RPMI8226 (cell line): ENCODE data around the gene RAC3.

Experiments used
- DNase-seq: peaks from one replicate; pipeline ENCODE4 v3.0.0-alpha.2; 2015

RAC3 gene

DNA sequence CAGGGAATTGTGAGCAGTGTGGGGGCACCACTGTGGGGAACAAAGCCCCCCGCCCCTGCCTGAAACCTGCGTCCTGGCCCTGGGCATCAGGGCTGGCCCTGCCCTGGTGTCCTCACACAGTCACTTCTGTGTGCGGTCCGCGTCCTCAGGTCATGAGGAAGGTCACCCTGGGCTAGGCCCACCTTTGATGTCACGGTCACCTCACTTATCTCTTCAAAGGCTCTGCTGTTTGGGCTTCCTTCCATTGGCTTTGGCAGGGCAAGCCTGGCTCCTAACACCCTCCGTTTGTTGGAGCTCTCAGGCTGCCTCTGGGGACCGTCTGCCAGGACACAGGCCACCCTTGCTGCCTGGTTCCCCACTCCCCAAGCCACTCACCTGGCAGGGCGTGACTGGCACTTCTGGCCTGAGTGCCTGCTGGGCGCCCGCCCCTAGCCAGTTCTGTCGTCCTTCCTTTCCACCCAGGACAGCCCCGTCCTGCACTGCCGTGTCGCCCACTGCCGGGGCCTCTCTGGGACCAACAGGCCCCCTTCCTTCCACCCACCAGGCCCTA, 17.6 kb upstream of the RAC3 start:
- DNase-seq: no peak

DNA sequence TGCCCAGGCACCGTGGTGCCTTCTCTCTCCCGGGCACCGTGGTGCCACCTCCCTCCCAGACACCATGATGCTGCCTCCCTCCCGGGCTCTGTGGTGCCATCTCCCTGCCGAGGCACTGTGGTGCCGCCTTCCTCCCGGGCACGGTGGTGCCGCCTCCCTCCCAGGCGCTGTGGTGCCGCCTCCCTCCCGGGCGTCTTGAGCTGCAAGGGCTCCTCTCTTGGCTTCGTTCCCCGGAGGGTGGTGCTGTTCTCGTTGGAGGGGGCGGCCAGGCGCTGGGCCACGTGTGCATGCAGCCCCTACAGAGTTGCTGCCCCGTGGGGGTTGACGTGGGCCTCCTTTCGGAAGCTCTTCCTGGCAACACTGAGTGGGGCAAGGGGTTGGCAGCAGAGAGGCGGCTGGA, 17.0 kb upstream of the RAC3 start:
- DNase-seq: peak; percentile 42

DNA sequence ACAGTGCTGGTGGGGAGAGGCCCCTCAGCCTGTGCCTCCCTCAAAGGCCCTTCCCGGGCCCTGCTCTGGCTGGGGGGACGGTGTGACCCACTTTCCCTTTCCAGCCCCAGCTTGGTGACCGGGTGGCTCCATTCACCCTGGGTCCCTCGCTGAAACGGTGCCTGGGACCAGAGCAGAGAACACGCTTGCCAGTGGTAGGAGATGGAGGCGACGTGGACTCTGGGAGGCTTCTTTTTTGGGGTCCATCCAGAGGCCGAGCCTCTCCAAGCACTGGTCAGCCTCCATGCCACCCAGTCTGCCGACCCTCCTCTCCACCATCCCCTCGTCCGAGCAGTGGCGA, 16.5 kb upstream of the RAC3 start:
- DNase-seq: no peak

DNA sequence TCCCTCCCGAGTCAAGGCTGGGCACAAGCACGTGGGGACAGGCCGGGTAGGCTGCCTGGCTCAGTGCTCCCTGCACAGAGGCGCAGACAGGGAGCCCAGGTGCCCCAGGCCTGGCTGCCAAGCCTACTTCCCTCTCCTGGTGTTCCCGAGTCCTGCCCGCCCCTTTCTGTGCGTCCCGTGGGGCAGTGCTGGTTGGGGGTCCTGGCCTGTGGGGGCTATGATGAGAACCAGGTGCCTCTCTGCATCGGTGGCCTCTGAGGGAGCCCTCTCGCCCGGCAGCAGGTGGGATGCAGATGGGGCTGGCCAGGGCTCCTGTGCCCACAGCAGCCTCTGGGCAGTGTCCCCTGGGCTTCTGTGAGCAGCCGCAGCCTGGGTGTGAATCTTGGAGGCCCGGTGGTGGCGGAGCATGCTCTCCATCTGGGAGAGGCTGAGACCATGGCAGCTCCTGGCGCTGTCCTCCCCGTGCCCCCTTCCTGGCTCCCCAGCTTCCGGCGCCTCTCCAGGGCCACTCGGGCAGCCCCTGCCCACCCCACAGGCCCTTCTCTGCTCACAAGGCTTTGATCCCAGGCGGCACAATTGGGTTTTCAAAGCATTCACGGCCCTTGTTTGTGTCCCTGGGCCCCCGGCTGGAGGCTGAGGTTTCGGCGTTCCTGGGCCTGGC, 16.0 kb upstream of the RAC3 start:
- no peak for DNase-seq

DNA sequence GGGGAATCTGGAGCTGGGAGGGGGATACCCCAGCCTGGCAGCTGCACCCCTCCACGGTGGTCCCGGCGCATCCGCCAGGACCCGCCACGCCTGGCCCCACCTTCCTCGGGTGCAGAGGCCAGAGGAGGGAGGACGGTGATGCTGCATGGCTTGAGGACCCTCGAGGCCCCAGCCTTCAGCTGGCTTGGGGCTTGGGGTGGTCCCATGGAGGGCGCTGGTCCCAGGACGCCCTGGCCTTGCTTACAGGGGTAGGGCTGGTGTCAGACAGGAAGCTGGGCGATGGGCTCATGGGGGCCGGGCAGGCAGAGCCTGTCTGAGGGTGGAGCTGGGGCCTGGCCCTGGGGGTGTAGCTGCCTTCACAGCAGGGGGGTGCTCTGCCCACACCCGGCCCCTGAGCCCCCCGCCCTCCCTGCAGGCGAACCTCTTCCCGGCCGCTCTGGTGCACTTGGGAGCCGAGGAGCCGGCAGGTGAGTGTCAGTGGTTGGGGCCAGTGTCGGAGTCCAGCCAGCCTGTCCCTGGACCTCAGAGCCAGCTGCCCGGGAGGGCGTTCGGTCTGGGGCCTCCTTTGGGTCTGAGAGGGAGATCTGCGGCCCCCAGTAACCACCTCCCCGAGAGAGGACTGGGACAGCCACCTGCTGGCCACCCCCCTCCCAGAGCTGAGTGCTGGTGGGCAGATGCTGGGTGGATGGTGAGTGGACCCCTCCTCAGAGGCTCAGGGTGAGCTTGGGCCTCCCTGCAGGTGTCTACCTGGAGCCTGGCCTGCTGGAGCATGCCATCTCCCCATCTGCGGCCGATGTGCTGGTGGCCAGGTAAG, 15.2 kb upstream of the RAC3 start:
- no peak for DNase-seq

DNA sequence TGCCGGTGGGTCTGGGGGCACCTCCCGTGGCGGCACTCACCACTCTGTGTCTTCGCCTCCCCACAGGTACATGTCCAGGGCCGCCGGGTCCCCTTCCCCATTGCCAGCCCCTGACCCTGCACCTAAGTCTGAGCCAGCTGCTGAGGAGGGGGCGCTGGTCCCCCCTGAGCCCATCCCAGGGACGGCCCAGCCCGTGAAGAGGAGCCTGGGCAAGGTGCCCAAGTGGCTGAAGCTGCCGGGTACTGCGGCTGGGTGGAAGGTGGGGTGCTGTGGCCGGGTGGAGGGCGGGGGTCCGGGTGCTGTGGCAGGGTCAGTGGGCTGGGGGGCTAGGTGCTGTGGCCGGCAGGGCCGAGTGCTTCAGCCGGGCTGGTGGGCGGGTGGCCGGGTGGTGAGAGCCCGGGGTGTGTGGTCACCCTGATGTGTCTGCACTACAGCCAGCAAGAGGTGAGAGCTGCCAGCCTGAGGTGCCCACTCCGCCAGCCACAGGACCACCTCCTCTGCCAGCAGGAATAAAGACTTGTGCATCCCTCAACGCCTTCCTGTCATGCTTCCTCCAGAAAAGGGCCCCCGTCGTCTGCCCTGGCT, 14.5 kb upstream of the RAC3 start:
- DNase-seq: no peak

DNA sequence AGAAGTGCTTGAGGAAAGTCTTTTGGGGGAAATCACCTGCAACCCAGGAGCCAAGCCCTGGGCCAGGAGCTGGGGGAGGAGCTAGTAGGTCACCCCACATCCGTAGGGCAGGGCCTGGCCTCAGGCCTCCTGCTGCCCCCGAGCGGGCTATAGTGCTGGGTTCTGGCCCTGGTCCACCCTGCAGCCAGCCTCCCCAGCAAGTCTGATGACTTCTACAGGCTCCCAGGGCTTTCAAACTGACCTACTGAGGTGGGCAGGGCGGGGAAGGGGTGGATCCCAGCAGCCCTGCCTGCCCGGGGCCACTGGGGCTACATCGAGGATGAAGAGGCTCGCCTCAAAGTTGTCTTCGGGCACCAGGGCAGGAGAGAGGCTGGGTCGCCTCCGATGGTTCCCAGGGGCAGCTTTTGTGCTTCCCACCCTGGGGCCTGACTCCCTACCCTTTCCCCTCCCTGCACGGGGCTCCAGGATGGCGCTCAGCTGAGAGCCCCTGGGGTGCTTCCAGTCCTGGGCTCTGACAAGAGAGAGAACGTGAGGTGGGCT, 13.8 kb upstream of the RAC3 start:
- no peak for DNase-seq

DNA sequence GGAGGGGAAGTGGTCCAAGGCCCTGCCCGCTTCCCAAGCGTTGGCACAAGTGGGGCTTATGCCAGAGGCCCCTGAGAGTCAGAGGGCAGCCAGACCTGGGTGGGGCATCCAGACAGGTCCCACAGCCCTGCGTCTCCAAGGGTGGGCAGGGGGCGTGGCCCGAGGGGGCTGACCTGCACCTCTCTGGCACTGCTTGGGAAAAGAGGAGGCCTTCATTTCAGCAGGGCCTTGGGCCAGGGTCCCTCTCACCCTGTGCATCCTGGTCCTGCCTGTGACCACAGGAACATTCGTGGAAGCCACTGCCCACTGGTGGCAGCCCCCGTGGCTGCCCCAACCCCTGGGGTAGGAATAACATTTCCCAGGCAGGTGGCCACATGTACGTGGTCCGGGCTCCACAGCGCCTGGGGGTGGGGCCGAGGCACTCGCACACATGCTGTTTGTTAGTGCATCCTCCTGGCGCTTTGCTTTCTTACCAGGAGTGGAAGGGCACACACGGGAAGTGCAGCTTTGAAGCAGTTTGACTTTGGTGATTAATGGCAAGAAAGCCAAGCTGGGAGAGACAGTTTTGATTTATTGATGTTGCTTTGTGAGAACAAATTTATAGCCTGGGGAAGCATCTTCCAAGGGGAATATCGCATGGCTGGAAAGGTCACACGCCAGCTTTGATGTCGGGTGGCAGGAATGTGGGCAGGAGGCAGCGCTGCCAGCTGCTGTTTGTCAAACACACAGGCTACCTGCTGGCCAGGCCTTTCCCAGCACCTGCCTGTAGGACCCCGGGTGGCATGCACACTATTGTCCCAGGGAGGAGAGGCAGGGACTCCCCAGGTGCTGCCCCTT, 13.1 kb upstream of the RAC3 start:
- no peak for DNase-seq

DNA sequence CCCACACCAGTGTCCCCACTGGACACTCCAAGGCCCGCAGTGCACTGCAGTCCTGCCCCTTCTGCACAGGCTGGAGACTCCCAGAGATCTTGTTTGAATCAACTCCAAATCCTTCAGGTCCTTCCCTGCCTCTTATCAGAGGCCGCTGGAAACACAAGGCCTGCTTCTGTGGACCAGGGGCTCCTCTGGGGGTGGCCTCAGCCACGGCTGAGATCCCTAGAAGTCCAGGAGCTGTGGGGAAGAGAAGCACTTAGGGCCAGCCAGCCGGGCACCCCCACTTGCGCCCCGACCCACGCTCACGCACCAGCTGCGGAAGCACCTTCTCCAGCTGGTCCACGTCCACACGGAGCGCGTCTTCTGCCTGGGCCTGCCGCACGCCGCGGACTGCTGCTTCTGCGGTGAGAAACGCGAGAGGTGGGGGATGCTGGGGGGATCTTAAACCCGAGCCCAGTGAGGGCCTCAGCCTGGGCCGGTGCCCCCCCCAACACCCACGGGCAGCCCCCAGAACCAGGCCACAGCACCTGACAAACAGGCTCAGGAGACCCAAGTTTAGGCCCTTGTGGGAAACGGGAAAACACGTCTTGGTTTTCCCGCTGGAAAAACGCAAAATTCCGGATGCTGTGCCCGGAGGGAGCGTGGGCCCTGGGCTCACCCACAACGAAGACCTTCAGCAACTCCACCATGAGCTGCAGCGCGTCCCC, 12.3 kb upstream of the RAC3 start:
- no peak for DNase-seq

DNA sequence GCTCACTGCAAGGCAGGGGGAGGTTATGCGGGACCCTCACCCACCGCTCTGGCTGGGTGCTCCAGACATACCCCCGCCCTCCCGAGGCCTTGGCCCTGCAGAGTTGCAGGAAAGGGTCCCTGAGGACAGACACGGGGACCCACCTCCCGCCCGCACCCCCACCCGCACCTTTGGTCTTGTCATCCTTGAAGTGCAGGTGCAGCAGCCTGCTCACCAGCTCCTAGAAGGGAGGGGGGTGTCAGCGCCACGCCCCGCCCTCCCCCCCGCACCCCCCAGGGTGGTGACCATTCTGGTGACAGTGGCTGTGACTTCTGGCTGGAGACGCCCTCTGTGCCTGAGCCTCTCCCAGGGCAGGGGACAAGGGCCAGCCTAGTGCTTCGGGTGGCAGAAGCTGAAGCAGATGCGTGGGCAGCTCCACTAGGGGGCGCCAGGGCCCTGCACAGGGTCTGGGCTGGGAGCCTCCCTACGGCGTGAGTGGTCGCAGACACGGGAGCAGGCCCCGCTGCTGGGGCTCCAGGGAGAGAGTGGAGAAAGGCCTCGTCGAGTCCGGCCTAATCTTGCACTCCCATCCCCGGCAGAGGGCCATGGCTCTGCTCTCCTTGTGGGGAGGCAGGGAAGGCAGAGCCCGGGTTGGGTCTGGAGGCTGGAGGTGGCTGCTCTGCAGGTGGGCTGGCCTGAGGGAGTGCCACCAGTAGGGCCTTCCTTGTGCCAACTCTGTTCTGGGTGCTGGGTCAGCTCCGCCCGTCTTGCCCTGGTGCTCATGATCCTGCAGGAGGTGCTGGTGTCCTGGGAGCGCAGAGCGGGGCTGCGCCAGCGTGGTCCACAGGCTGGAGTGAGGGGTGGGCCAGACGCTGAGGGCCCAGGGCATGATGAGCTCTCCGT, 11.5 kb upstream of the RAC3 start:
- peak; percentile 65 for DNase-seq

DNA sequence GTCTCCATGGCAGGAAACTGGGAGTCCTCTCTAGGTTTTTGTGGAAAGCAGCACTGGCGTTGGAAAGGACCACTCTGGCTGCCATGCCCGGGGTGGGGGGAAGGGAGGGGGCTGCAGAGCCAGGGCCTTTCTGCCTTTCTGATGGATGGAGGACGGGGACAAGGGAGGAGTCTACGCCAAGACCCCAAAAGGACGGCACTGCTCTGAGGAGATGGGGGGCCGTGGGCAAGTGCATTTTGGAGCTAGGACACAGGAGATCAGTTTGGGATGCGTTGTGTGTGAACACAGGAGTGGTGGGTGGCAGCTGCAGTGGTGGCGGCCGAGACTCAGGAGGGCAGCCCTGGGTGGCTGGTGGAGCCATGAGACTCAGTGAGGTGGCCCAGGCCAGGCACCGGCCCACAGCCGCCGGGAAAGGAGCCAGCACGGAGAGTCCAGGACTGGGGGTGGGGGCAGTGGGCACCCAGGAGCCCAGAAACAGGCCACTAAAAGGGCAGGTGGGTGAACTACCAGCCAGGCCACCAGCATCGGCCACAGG, 10.8 kb upstream of the RAC3 start:
- no peak for DNase-seq

DNA sequence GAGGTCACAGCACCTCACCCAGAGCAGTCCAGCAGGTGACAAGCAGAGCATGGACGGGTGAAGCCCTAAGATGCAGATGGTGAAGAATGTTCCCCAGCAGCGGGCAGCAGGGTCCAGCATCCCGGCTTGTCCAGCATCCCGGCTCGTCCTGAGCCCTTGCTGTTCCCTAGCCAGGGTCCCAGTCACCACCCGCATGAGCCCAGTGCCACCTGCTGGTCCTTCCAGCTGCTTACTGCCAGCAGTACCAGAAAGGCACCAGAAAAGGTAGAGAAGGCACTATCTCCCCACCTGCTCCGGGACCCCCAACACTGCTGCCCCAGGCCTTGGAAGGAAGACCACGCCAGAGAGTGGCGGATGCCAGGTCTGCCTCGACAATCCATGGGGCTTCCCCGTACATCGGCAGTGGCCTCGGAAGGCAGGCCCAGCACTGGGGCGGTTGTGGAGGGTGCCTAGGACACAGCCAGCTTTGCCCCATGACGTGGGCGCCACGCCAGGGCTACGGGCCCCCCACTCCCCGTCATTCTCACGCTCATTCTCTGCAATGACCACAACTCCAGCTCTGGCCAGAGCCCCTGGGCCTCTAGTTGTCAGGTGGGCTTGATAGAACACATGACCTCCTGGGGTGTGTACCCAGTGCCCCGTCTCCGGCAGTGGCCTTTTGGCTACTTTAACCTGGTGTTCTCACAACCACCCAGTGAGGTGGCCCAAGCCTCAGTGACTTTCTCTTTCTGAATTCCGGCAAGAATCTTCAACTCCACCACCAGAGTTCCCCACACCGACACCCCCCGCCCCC, 10.2 kb upstream of the RAC3 start:
- peak; percentile 76 for DNase-seq

DNA sequence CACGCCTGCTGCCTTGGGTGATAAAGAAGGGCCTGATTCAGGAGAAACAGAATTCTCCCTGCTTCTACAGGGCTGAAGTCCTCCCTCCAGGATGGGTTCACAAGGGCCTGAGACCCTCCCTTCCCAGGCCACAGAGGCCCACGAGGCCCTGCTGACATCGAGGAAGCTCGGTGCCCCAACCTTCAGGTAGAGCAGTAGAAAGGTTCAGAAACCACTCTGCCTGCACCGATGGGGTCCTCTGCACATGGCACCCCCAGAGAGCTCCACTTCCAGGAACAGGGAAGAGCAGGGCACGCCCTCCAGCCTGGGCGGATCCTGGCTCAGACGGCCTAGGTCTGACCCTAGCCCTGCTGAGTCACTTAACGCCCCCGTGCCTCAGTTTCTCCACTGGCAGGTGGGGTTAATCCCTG, 9.6 kb upstream of the RAC3 start:
- DNase-seq: peak; percentile 24

DNA sequence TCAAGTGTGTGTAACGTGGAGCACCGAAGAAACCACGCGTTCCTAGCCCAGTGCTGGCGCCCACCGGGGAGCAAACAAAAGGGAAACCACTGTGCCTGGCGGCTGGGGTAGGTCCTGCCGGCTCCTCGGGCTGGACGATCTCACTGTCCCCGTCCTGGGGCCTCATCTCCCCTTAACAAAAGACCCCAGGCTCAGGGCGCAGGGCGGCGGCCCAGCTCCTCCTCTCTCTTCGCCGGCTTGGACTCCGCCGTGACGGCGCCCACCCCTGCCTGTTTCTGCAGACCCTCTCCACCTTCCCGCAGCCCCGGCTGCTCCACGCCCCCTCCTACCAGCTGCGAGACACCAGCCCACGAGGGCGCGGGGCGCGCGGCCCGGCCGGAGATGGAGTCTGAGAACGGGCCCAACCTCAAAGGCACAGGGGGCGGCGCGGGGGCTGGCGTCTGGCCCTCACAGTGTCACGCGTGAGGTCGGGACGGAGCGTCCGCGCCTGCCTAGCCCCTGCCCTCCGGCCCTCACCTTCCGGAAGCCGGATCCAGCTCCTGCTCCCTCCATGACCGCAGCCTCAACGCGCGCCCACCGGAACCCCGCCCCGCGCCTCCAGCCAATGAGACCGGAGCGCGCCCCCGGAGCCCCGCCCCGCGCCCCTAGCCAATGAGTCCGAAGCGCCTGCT, 9.0 kb upstream of the RAC3 start, which contains the start of gene CENPX:
Gene CENPX (minus strand): TSS at position 569 of the 671 bp plus-strand sequence. CDS start 17 bp downstream, at position 552.
- peak; percentile 44 for DNase-seq

DNA sequence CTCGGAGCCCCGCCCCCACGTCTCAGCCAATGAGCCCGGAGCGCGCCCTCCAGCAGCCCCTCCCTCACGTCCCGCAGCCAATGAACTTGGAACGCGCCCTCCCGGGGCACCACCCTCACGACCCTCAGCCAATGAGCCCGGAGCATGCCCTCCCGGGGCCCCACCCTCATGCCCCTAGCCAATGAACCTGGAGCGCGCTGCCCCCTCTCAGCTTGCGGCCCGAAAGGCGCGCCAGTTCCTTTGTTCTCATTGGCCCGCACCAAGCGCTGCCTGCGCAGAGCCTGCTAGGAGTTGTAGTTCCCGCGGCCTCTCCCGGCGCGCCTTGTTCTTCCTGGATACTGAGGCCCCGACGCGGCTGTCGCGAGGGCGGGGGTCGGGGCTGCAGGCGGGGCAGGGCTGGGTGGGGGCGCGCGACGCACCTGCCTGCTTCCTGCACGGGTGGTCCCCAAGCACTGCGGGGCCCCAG, 8.5 kb upstream of the RAC3 start, which contains the start of gene LRRC45:
Gene LRRC45 (plus strand): TSS at position 325 of the 466 bp plus-strand sequence. CDS start 339 bp downstream, outside the sequence.
- peak; percentile 99 for DNase-seq

DNA sequence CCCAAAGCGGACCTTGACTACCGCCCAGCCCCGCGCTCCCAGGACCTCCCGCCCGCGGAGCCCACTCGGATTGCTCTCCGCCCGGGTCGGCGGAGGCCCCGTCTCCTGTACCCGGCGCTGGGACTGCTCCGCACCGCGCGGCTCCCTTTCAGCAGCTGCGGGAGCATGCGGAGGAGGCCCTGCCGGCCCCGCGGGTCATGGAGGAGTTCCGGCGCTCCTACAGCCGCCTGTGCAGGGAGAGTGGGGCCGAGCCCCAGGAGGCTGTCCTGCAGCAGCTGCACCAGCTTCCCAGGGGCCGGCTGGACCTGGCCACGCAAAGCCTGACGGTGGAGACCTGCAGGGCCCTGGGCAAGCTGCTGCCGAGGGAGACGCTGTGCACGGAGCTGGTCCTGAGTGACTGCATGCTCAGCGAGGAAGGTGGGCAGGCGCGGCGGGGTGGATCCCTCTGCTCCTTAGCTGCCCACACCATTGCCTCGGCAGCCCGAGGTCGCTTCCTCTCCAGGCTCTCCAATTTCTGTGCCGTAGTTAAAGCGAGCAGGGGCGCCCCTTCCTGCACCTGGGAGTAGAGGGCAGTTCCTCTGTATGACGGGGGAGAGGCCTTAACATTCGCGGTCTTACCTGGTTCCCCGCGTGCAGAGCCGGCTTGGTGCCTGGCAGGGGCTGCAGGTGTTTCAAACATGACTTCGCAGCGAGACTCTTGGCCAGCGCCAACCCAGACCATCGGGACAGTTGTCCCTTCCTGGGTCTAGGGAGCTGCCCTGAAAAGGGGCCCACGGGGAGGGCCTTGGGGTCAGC, 7.8 kb upstream of the RAC3 start:
- DNase-seq: peak; percentile 61

DNA sequence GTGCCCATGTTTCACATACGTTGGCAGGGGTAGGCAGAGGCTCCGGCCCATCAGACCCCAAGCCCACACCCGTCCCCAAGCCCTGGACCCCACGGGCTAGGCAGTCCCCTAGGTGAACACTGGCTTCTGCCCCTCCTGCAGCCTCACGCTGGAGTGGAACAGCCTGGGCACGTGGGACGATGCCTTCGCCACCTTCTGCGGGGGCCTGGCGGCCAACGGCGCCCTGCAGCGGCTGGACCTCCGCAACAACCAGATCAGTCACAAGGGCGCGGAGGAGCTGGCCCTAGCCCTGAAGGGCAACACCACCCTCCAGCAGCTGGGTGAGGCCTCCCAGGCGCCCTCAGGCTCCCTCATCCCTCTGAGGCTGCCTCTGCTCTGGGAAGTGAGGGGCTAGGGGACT, 6.6 kb upstream of the RAC3 start:
- DNase-seq: no peak
